ENCODE measurements around the gene SYT11. TPM values are rescaled to one million over a fixed set of nuclear protein-coding genes. Genes with fewer than 3 reads are reported as not detected.
"Not testable (repeated sequence)": the region's sequence is repeated elsewhere in the genome, so short reads cannot be mapped to it uniquely, and the experiment has no call there.

Gene SYT11
- total RNA-seq, 1 donor from 2014 or later, result 33.0 TPM

- no peak for DNase-seq (ENCODE audit: low read depth, low spot score)
Measured at GRCh38 chr1:155899683-155900082, 40.3 kb downstream of the SYT11 start.

GRCh38 chr1:155900161-155900560, 40.8 kb downstream of the SYT11 start:
- DNase-seq (ENCODE audit: low read depth, low spot score), result no peak

- DNase-seq (ENCODE audit: low read depth, low spot score), result no peak
Measured at GRCh38 chr1:155904261-155904660, 44.9 kb downstream of the SYT11 start.

- DNase-seq (ENCODE audit: low read depth, low spot score), result no peak
Measured at GRCh38 chr1:155909894-155910293, 50.5 kb downstream of the SYT11 start.

- DNase-seq (ENCODE audit: low read depth, low spot score), result no peak
Measured at GRCh38 chr1:155910621-155911121, 51.3 kb downstream of the SYT11 start.

GRCh38 chr1:155911156-155912055, 52.0 kb downstream of the SYT11 start, which contains the start of gene RIT1:
Gene RIT1 (minus strand): TSS chr1:155911349. CDS start chr1:155910761, 588 bp downstream.
- peak; percentile 37 for DNase-seq (ENCODE audit: low read depth, low spot score)

GRCh38 chr1:155912056-155912536, 52.7 kb downstream of the SYT11 start:
- DNase-seq (ENCODE audit: low read depth, low spot score), result no peak

- DNase-seq (ENCODE audit: low read depth, low spot score), result no peak
Measured at GRCh38 chr1:155913969-155914757, 54.8 kb downstream of the SYT11 start.

- DNase-seq (ENCODE audit: low read depth, low spot score), result no peak
Measured at GRCh38 chr1:155918660-155919059, 59.3 kb downstream of the SYT11 start.

GRCh38 chr1:155919801-155920200, 60.4 kb downstream of the SYT11 start:
- DNase-seq (ENCODE audit: low read depth, low spot score), result no peak

- DNase-seq (ENCODE audit: low read depth, low spot score), result no peak
Measured at GRCh38 chr1:155920717-155921116, 61.4 kb downstream of the SYT11 start.

- no peak for DNase-seq (ENCODE audit: low read depth, low spot score)
Measured at GRCh38 chr1:155925506-155925905, 66.1 kb downstream of the SYT11 start.

GRCh38 chr1:155929057-155929456, 69.7 kb downstream of the SYT11 start:
- no peak for DNase-seq (ENCODE audit: low read depth, low spot score)

- not testable (repeated sequence) for DNase-seq (ENCODE audit: low read depth, low spot score)
Measured at GRCh38 chr1:155930725-155931124, 71.4 kb downstream of the SYT11 start.

- no peak for DNase-seq (ENCODE audit: low read depth, low spot score)
Measured at GRCh38 chr1:155931332-155932038, 72.1 kb downstream of the SYT11 start.

- DNase-seq (ENCODE audit: low read depth, low spot score), result no peak
Measured at GRCh38 chr1:155932081-155932480, 72.7 kb downstream of the SYT11 start.

GRCh38 chr1:155932487-155932886, 73.1 kb downstream of the SYT11 start:
- no peak for DNase-seq (ENCODE audit: low read depth, low spot score)

GRCh38 chr1:155933591-155934096, 74.3 kb downstream of the SYT11 start:
- DNase-seq (ENCODE audit: low read depth, low spot score), result no peak

GRCh38 chr1:155934097-155934935, 74.9 kb downstream of the SYT11 start, which contains the start of gene KHDC4:
Gene KHDC4 (minus strand): TSS chr1:155934413. CDS start chr1:155934373, 40 bp downstream.
- DNase-seq (ENCODE audit: low read depth, low spot score), result peak; percentile 95
